ENCODE results near the gene SPPL3.

DNA sequence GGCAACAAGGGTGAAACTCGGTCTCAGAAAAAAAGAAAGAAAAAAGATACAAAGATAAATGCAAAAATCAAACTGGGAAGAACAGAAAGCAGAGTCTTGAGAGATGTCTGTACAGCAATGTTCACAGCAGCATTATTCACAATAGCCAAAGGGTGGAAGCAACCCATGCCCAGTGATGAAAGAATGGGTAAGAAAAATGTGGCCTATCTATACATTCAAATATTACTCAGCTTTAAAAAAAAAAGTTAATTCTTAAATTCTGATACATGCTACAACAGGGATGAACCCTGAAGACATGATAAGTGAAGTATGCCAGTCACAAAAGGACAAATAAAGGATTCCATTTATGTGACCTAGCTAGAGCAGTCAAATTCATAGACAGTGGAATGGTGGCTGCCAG, 33.7 kb downstream of the SPPL3 start:
- TF ChIP-seq POLR2A (IDR thresholded peaks at IDR 0.05; ENCODE audit: low read length) (no peak), GATA1 (IDR thresholded peaks at IDR 0.05; ENCODE audit: low read depth, low read length) (no peak)

All from erythroblast (primary cell).